ENCODE measurements around the gene PARVB. TPM values are rescaled to one million over a fixed set of nuclear protein-coding genes. Genes with fewer than 3 reads are reported as not detected.

PARVB gene
- total and polyA plus RNA-seq, 2 of the 8 experiments (the other 6 are each of a cell fraction or from before 2014, with no cell fraction given), result 14.5 to 18.6 TPM

DNA sequence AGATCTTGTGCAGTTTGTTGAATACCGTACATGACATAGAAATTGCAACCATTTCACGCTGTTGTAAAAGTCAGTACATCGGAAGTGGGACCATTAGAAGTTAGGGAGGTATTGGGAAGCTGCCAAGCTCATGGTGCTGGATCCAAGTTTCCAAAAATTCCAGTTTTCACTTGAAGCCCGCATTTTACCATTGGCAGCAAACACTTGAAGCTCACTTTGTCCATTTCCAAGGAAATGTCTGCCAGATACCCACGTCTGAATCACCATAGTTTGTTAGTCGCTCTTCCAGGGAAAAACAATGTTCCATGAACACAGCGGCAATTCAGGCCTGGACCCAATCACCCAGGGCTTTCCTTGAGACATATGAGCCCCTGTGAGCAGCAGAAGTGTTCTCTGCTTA, 22.6 kb upstream of the PARVB start:
- Histone ChIP-seq H2AFZ (ENCODE audit: low read length) (no peak overlapping the region), H3K36me3 (ENCODE audit: control insufficient read depth in 2 of 4, insufficient read depth in 4 of 4, low read length in 3 of 4) (peaks cover 0 to 6% (median under 1%) of the 10 kb centered on the region in 4 experiments; a peak in 4 of 8 replicates), H4K91ac (replicated peaks; ENCODE audit: insufficient read length, low read length) (no peak overlapping the region), H3K4me1 (replicated peaks in 1 of 4; ENCODE audit: control insufficient read depth in 3 of 4, insufficient read depth in 4 of 4, low read length in 3 of 4) (no peaks in the 10 kb centered on the region), H4K20me1 (replicated peaks in 1 of 2; ENCODE audit: control insufficient read depth in 1 of 2, insufficient read depth in 2 of 2, low read length in 2 of 2) (peaks cover 0 to 6% of the 10 kb centered on the region in 2 experiments), H2BK20ac (ENCODE audit: low read length) (no peak overlapping the region), H2BK12ac (ENCODE audit: low read depth, low read length) (no peak overlapping the region), H3K79me1 (ENCODE audit: low read depth, low read length) (no peaks in the 10 kb centered on the region), H3K18ac (ENCODE audit: extremely low read depth, low read length) (no peak overlapping the region), H4K8ac (ENCODE audit: extremely low read depth, insufficient read depth, low read length) (no peak overlapping the region), H3K4ac (replicated peaks; ENCODE audit: insufficient read length, low read depth, low read length) (no peak overlapping the region), H2BK120ac (replicated peaks; ENCODE audit: low read depth, low read length) (no peak overlapping the region), H3K27ac (ENCODE audit: low read depth, low read length) (no peak overlapping the region), H3K56ac (replicated peaks; ENCODE audit: insufficient read length, low read depth, low read length) (no peak overlapping the region), H3K4me2 (ENCODE audit: insufficient read depth in 1 of 2, low read depth in 2 of 2, low read length in 2 of 2) (no peak overlapping the region), H3K4me3 (ENCODE audit: extremely low read depth in 1 of 4, insufficient read depth in 2 of 4, low read depth in 3 of 4, low read length in 4 of 4) (no peak overlapping the region), H3K23ac (ENCODE audit: insufficient read length) (no peak overlapping the region), H2BK5ac (ENCODE audit: low read depth, low read length) (no peak overlapping the region), H2BK15ac (ENCODE audit: low read length) (no peak overlapping the region), H2AK5ac (ENCODE audit: low read depth, low read length) (no peak overlapping the region), H3K14ac (ENCODE audit: insufficient read length) (no peak overlapping the region), H3K9me3 (ENCODE audit: insufficient read depth in 2 of 2, low read depth in 1 of 2, low read length in 1 of 2) (0 out of 4 replicates have a peak, but pooled peaks cover 0 to 6% of the 10 kb centered on the region in 2 experiments), H3K27me3 (replicated peaks in 1 of 4; ENCODE audit: control insufficient read depth in 3 of 4, extremely low read depth in 1 of 4, insufficient read depth in 3 of 4, low read length in 3 of 4) (no peaks in the 10 kb centered on the region; a peak in 1 of 7 replicates), H3K79me2 (ENCODE audit: control insufficient read depth in 1 of 2, insufficient read depth in 2 of 2, low read length in 2 of 2) (no peaks in the 10 kb centered on the region), H4K5ac (ENCODE audit: insufficient read length, low read depth, low read length) (no peak overlapping the region), H3K23me2 (ENCODE audit: low read depth, low read length) (no peaks in the 10 kb centered on the region), H3K9ac (replicated peaks in 1 of 4; ENCODE audit: extremely low read depth in 1 of 4, low read depth in 3 of 4, low read length in 3 of 4) (no peak overlapping the region)
- FAIRE-seq, result no peak
- ChIA-PET POLR2A (ENCODE audit: partially characterized antibody) (no interaction called here), CTCF (ENCODE audit: partially characterized antibody) (interaction anchor here (0.8 to 6.6 kb wide), 4 partner anchors 8 to 84 kb away, joined by 3 to 43 read pairs (median 4); no protein-coding TSS in a partner anchor)
- WGBS, 2 experiments (ENCODE audit: extremely low coverage in 1 of 2, insufficient coverage in 1 of 2, insufficient read length in 1 of 2, insufficient replicate concordance in 2 of 2, low coverage in 1 of 2, low lambda C conversion rate in 2 of 2, missing lambda C conversion rate in 1 of 2), result 96% methylated on average over 7 of the region's 7 CpGs; no CpG with 5 or more reads in 1 of the 2 experiments
- DNase-seq (ENCODE audit: low read depth in 1 of 2, low spot score in 2 of 2), result no peak
- TF ChIP-seq YY1 (IDR thresholded peaks at IDR 0.05; ENCODE audit: low read depth, low read length), result no peak
- no peak for TF ChIP-seq BRCA1 (IDR thresholded peaks at IDR 0.05; ENCODE audit: low read depth, low read length)
- TF ChIP-seq TAF1 (IDR thresholded peaks at IDR 0.05; ENCODE audit: low read depth, low read length), result no peak
